ENCODE data around the gene NENF. TPM values are rescaled to one million over a fixed set of nuclear protein-coding genes. Genes with fewer than 3 reads are reported as not detected.

The NENF gene
- total RNA-seq, 4 donors from 2014 or later: 67.9 to 99.3 (median 91.7) TPM

DNA sequence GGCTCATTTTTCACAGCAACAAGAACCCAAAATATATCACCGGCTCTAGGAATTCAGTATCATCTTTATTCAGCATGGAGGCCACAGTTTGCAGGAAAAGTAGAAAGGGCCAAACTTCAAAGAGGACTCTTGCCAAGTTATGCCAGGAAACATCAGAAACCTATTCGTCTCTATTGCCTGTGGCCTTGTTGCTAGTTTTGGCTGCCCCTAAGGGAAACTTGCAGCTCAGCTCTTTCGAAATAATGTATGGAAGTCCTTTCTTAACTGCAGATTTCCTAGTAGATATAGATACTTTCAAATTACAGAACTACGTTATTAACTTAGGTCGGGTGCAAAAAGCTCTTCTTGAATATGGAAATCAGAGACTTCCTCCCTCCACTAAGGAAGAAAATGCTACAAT is 4.2 kb upstream of the NENF start:
- H3K27me3 ChIP-seq: no peaks in the 10 kb centered on the region
- WGBS: 55% methylated on average over 5 of the region's 5 CpGs
- H3K36me3 ChIP-seq: no peaks in the 10 kb centered on the region
- TF ChIP-seq, protein P1, sequence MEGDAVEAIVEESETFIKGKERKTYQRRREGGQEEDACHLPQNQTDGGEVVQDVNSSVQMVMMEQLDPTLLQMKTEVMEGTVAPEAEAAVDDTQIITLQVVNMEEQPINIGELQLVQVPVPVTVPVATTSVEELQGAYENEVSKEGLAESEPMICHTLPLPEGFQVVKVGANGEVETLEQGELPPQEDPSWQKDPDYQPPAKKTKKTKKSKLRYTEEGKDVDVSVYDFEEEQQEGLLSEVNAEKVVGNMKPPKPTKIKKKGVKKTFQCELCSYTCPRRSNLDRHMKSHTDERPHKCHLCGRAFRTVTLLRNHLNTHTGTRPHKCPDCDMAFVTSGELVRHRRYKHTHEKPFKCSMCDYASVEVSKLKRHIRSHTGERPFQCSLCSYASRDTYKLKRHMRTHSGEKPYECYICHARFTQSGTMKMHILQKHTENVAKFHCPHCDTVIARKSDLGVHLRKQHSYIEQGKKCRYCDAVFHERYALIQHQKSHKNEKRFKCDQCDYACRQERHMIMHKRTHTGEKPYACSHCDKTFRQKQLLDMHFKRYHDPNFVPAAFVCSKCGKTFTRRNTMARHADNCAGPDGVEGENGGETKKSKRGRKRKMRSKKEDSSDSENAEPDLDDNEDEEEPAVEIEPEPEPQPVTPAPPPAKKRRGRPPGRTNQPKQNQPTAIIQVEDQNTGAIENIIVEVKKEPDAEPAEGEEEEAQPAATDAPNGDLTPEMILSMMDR (IDR thresholded peaks at IDR 0.05): no peak
- TF ChIP-seq EP300 (IDR thresholded peaks at IDR 0.05) (no peak), POLR2A (IDR thresholded peaks at IDR 0.05; ENCODE audit: low read depth) (no peak), POLR2AphosphoS5 (IDR thresholded peaks at IDR 0.05) (no peak)
- intact Hi-C loops (cut with DNase I): no loop called here
- no peaks in the 10 kb centered on the region for H3K9me3 ChIP-seq
- H3K4me3 ChIP-seq: no peak overlapping the region
- H3K4me1 ChIP-seq: peaks cover 7 to 14% (median 7%) of the 10 kb centered on the region in 4 donors
- no peak for DNase-seq (ENCODE audit: extremely low spot score)
- no peak overlapping the region for H3K27ac ChIP-seq (replicated peaks in 1 of 4)

GRCh38 chr1:212430416-212430815 is 2.3 kb upstream of the NENF start:
- DNase-seq (ENCODE audit: extremely low spot score): no peak
- Histone ChIP-seq H3K4me1 (peaks cover 11 to 30% (median 21%) of the 10 kb centered on the region in 4 donors), H3K36me3 (no peaks in the 10 kb centered on the region), H3K27ac (replicated peaks in 1 of 4) (no peak overlapping the region), H3K4me3 (no peak overlapping the region), H3K9me3 (no peaks in the 10 kb centered on the region), H3K27me3 (no peaks in the 10 kb centered on the region)
- intact Hi-C loops (cut with DNase I): no loop called here
- WGBS: 91% methylated on average over 2 of the region's 2 CpGs
- TF ChIP-seq EP300 (IDR thresholded peaks at IDR 0.05): no peak
- TF ChIP-seq, protein P1 (IDR thresholded peaks at IDR 0.05): no peak
- no peak for TF ChIP-seq POLR2AphosphoS5 (IDR thresholded peaks at IDR 0.05)
- no peak for TF ChIP-seq POLR2A (IDR thresholded peaks at IDR 0.05; ENCODE audit: low read depth)

- intact Hi-C loops (cut with DNase I): no loop called here
- 90% methylated on average over 3 of the region's 3 CpGs for WGBS
- TF ChIP-seq POLR2AphosphoS5 (IDR thresholded peaks at IDR 0.05) (no peak), EP300 (IDR thresholded peaks at IDR 0.05) (no peak), POLR2A (IDR thresholded peaks at IDR 0.05; ENCODE audit: low read depth) (no peak)
- TF ChIP-seq, protein P1 (IDR thresholded peaks at IDR 0.05): no peak
Observed at GRCh38 chr1:212430955-212431394, 1.7 kb upstream of the NENF start.

GRCh38 chr1:212431644-212432043 is 1.1 kb upstream of the NENF start:
- no peaks in the 10 kb centered on the region for H3K9me3 ChIP-seq
- no peak for TF ChIP-seq POLR2AphosphoS5 (IDR thresholded peaks at IDR 0.05)
- TF ChIP-seq, protein P1 (IDR thresholded peaks at IDR 0.05): no peak
- 96% methylated on average over 9 of the region's 9 CpGs for WGBS
- peaks cover 11 to 30% (median 21%) of the 10 kb centered on the region in 4 donors for H3K4me1 ChIP-seq
- no peaks in the 10 kb centered on the region for H3K27me3 ChIP-seq
- no peak overlapping the region for H3K4me3 ChIP-seq
- H3K27ac ChIP-seq (replicated peaks in 1 of 4): no peak overlapping the region
- H3K36me3 ChIP-seq: no peaks in the 10 kb centered on the region
- intact Hi-C loops (cut with DNase I): no loop called here
- DNase-seq (ENCODE audit: extremely low spot score): no peak

More at GRCh38 chr1:212430955-212431394, 1.7 kb upstream of the NENF start:
- no peak overlapping the region for H3K4me3 ChIP-seq
- no peak overlapping the region for H3K27ac ChIP-seq (replicated peaks in 1 of 4)
- DNase-seq (ENCODE audit: extremely low spot score): no peak
- no peaks in the 10 kb centered on the region for H3K9me3 ChIP-seq
- H3K4me1 ChIP-seq: peaks cover 11 to 30% (median 21%) of the 10 kb centered on the region in 4 donors
- no peaks in the 10 kb centered on the region for H3K27me3 ChIP-seq
- H3K36me3 ChIP-seq: no peaks in the 10 kb centered on the region

DNA sequence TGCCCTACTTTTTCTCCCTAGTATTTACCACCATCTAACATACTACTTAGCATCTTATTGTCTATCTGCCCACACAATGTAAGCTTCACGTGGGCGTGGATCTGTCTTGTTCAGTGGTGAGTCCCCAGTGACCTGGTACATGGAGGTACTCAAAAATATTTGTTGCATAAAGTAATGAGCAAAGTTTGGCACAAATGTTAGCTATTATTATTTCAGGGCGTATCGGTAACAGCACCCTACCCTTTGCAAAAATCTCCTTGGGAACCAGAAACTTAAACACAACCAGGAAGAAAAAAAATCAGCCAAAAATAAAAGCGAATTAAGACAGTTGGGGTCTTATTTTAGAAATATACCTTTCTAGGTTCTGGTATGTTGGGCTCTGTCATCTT is 454 bp upstream of the NENF start:
- Histone ChIP-seq H3K36me3 (no peaks in the 10 kb centered on the region), H3K27me3 (no peaks in the 10 kb centered on the region), H3K9me3 (no peaks in the 10 kb centered on the region), H3K4me3 (peak overlapping the region; percentile 83 to 99 (median 90)), H3K27ac (replicated peaks in 1 of 4) (peak overlapping the region; percentile 91 to 96 (median 92)), H3K4me1 (peaks cover 11 to 30% (median 21%) of the 10 kb centered on the region in 4 donors)
- intact Hi-C loops (cut with DNase I): no loop called here
- DNase-seq (ENCODE audit: extremely low spot score): no peak
- 18% methylated on average over 5 of the region's 5 CpGs for WGBS
- TF ChIP-seq POLR2A (IDR thresholded peaks at IDR 0.05; ENCODE audit: low read depth): no peak
- TF ChIP-seq, protein P1 (IDR thresholded peaks at IDR 0.05): no peak
- TF ChIP-seq POLR2AphosphoS5 (IDR thresholded peaks at IDR 0.05): no peak
- no peak for TF ChIP-seq EP300 (IDR thresholded peaks at IDR 0.05)
